Keratinocyte (primary cell): ENCODE results near the gene ZNF207. TPM values are rescaled to one million over a fixed set of nuclear protein-coding genes. Genes with fewer than 3 reads are reported as not detected.

ENCODE experiments used
- DNase-seq: peaks from one replicate; pipeline ENCODE4 v3.0.0-alpha.2; 2011; ENCODE audit warnings: low read depth, missing footprints, low spot score
- FAIRE-seq: peaks from 2 replicates; lab custom pipeline; 2011; peaks lifted over from hg19 to GRCh38; lab: Jason Lieb, UNC
- H2AFZ ChIP-seq: 2 replicates; pipeline ENCODE4 v1.6.0; 2012; ENCODE audit warnings: low read length, control low read depth, inconsistent platforms; ENCODE audit not compliant: control insufficient read depth
- H3K27ac ChIP-seq: 2 replicates; pipeline ENCODE4 v1.5.1; 2011; ENCODE audit warnings: low read length; ENCODE audit not compliant: control insufficient read depth, insufficient read depth
- H3K27me3 ChIP-seq: 3 replicates; pipeline ENCODE4 v1.6.0; 2011; ENCODE audit warnings: low read length; ENCODE audit not compliant: control insufficient read depth, insufficient read depth; ENCODE audit errors: extremely low read depth
- H3K36me3 ChIP-seq, 2 experiments: 2 replicates in 1 of 2; 3 replicates in 1 of 2; pipeline ENCODE4 v1.5.1; 2011; ENCODE audit warnings: low read length in 2 of 2, mild to moderate bottlenecking in 1 of 2; ENCODE audit not compliant: control insufficient read depth in 2 of 2, insufficient read depth in 2 of 2; ENCODE audit errors: extremely low read depth in 1 of 2
- H3K4me1 ChIP-seq: 3 replicates; pipeline ENCODE4 v1.5.1; 2011; ENCODE audit warnings: low read length; ENCODE audit not compliant: control insufficient read depth, insufficient read depth; ENCODE audit errors: extremely low read depth
- H3K4me2 ChIP-seq: 3 replicates; pipeline ENCODE4 v1.6.0; 2011; ENCODE audit warnings: low read depth, low read length; ENCODE audit not compliant: control insufficient read depth, insufficient read depth; ENCODE audit errors: extremely low read depth
- H3K4me3 ChIP-seq, 3 experiments: fragments of 200-600 bp in 1 of 3; sonication (generic) in 1 of 3; 2 replicates in 2 of 3; 3 replicates in 1 of 3; pipeline ENCODE4 v1.5.1; 2011 to 2016; ENCODE audit warnings: low read length in 3 of 3, mild to moderate bottlenecking in 3 of 3, control low read depth in 2 of 3, inconsistent platforms in 1 of 3, low read depth in 1 of 3, mixed read lengths in 1 of 3, mixed run types in 1 of 3, moderate library complexity in 1 of 3; ENCODE audit not compliant: control insufficient read depth in 2 of 3, insufficient read depth in 2 of 3; ENCODE audit errors: extremely low read depth in 1 of 3
- H3K79me2 ChIP-seq: 2 replicates; pipeline ENCODE4 v1.6.0; 2012; ENCODE audit warnings: low read length; ENCODE audit not compliant: control insufficient read depth, insufficient read depth
- H3K9ac ChIP-seq: 3 replicates; pipeline ENCODE4 v1.6.0; 2011; ENCODE audit warnings: low read length; ENCODE audit not compliant: control insufficient read depth, insufficient read depth; ENCODE audit errors: extremely low read depth
- H3K9me1 ChIP-seq: 3 replicates; pipeline ENCODE4 v1.6.0; 2011; ENCODE audit warnings: low read length; ENCODE audit not compliant: control insufficient read depth, insufficient read depth; ENCODE audit errors: extremely low read depth
- H3K9me3 ChIP-seq: 2 replicates; pipeline ENCODE4 v1.5.1; 2012; ENCODE audit warnings: low read depth, low read length; ENCODE audit not compliant: control insufficient read depth
- H4K20me1 ChIP-seq: 3 replicates; pipeline ENCODE4 v1.6.0; 2011; ENCODE audit warnings: low read length; ENCODE audit not compliant: control insufficient read depth, insufficient read depth; ENCODE audit errors: extremely low read depth
- EZH2 ChIP-seq: IDR thresholded peaks from one replicate; pipeline ENCODE4 v1.6.1; 2012; ENCODE audit warnings: inconsistent platforms, mild to moderate bottlenecking, low read length, moderate library complexity
- dilution Hi-C: fragments of 300-500 bp; cut with MboI; formaldehyde crosslinking; loops from one replicate; pipeline ENCODE4 v1.7.0; 2020; ENCODE audit warnings: low sequenced_read_pairs; ENCODE audit not compliant: extremely low pct_ligation_motif_present
- polyA plus RNA-seq, 5 experiments: library from polyadenylated mRNA; depleted of rRNA in 3 of 5; stranded (reverse) in 3 of 5; stranded (forward) in 1 of 5; unstranded in 1 of 5; fragments of >200 nt; gene quantifications; 1 replicate in 1 of 5; 2 replicates in 3 of 5; 3 replicates in 1 of 5; pipeline versions ENCODE4 v1.2.1 to v1.2.3, GENCODE V29; 2011 to 2012; ENCODE audit warnings: missing spikeins in 2 of 5, low read depth in 1 of 5, low replicate concordance in 1 of 5
- TF ChIP-seq, protein P1 (sequence below), 3 experiments: IDR thresholded peaks in 1 of 3; conservative IDR thresholded peaks in 1 of 3; optimal IDR thresholded peaks in 1 of 3; 2 replicates in 2 of 3; 3 replicates in 1 of 3; pipeline versions ENCODE3 to v1.5.1; 2011; ENCODE audit warnings: low read length in 3 of 3, mild to moderate bottlenecking in 3 of 3, moderate library complexity in 2 of 3, control low read depth in 1 of 3, inconsistent platforms in 1 of 3; ENCODE audit not compliant: insufficient read depth in 2 of 3; ENCODE audit errors: extremely low read depth in 1 of 3

The ZNF207 gene
- polyA plus RNA-seq, 1 donor (not counting 4 experiments of a cell fraction or from before 2014, with no cell fraction given) = 172 TPM

DNA sequence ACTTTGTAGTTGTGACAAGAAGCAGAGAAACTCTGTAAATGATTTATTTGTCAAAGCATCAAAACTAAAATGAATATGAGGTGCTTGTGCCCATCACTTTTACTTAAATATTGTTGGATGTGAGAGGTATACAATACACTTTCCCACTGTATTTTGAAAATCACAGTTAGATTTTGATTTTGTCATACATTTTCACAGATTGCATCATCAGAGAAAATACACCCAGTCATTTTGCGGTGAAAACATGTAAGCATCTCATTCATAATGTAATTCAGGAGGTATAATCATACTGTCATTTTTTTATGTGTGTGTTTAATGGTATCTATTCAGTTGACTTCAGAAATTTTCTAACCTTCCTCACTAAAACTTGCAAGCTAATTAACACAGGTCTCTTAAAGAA is 11.3 kb downstream of the ZNF207 start:
- Histone ChIP-seq H3K4me2 (no peak overlapping the region), H3K9me3 (no peaks in the 10 kb centered on the region), H4K20me1 (peaks cover 26% of the 10 kb centered on the region), H3K36me3 (peaks cover 27 to 52% of the 10 kb centered on the region in 2 experiments), H2AFZ (no peak overlapping the region), H3K9ac (no peak overlapping the region), H3K79me2 (peaks cover 76% of the 10 kb centered on the region), H3K4me3 (no peak overlapping the region), H3K4me1 (peaks cover 11% of the 10 kb centered on the region), H3K27me3 (no peaks in the 10 kb centered on the region), H3K27ac (no peak overlapping the region), H3K9me1 (peaks cover 2% of the 10 kb centered on the region)
- TF ChIP-seq, protein P1, sequence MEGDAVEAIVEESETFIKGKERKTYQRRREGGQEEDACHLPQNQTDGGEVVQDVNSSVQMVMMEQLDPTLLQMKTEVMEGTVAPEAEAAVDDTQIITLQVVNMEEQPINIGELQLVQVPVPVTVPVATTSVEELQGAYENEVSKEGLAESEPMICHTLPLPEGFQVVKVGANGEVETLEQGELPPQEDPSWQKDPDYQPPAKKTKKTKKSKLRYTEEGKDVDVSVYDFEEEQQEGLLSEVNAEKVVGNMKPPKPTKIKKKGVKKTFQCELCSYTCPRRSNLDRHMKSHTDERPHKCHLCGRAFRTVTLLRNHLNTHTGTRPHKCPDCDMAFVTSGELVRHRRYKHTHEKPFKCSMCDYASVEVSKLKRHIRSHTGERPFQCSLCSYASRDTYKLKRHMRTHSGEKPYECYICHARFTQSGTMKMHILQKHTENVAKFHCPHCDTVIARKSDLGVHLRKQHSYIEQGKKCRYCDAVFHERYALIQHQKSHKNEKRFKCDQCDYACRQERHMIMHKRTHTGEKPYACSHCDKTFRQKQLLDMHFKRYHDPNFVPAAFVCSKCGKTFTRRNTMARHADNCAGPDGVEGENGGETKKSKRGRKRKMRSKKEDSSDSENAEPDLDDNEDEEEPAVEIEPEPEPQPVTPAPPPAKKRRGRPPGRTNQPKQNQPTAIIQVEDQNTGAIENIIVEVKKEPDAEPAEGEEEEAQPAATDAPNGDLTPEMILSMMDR (optimal IDR thresholded peaks at IDR 0.05 in 1 of 3, IDR thresholded peaks at IDR 0.05 in 1 of 3, conservative IDR thresholded peaks at IDR 0.05 in 1 of 3; ENCODE audit: extremely low read depth in 1 of 3, insufficient read depth in 2 of 3, low read length in 3 of 3) = no peak
- dilution Hi-C loops = no loop called here
- FAIRE-seq (no peak), DNase-seq (no peak)

DNA sequence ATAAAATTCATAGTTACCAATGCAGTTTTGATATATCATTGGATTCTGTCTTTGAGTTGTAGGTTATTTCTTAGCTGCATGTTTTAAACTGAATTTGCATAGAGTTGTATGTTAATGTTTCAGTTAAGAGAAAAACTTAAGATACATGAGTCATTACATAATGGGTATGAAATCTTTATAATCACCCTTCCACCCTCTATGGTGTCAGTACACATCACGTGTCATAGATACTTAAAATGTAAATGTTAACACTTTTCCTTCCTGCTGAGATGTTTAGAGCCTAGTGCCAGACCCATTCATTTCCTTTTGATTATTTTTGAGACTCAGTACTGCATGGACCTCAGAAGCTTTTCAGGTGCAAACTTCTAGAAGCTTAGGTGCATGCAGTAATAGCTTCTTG is 20.5 kb downstream of the ZNF207 start:
- peaks cover 46% of the 10 kb centered on the region for H3K79me2 ChIP-seq
- no peak overlapping the region for H3K9ac ChIP-seq
- peaks cover 27 to 36% of the 10 kb centered on the region in 2 experiments for H3K36me3 ChIP-seq
- DNase-seq (no peak), FAIRE-seq (no peak)
- H3K27me3 ChIP-seq = no peaks in the 10 kb centered on the region
- no peaks in the 10 kb centered on the region for H3K4me1 ChIP-seq
- dilution Hi-C loops = no loop called here
- no peak overlapping the region for H3K4me3 ChIP-seq
- H4K20me1 ChIP-seq = no peaks in the 10 kb centered on the region
- no peak overlapping the region for H3K27ac ChIP-seq
- no peaks in the 10 kb centered on the region for H3K9me1 ChIP-seq
- H3K4me2 ChIP-seq = no peak overlapping the region
- H3K9me3 ChIP-seq = no peaks in the 10 kb centered on the region
- no peak overlapping the region for H2AFZ ChIP-seq
- TF ChIP-seq, protein P1 (optimal IDR thresholded peaks at IDR 0.05 in 1 of 3, IDR thresholded peaks at IDR 0.05 in 1 of 3, conservative IDR thresholded peaks at IDR 0.05 in 1 of 3; ENCODE audit: extremely low read depth in 1 of 3, insufficient read depth in 2 of 3, low read length in 3 of 3) = no peak
- TF ChIP-seq EZH2 = no peak
